Choroid plexus epithelial cell (primary cell): ENCODE results near the gene KRTAP5-1.

ENCODE experiments used
- DNase-seq: peaks from one replicate; pipeline ENCODE4 v3.0.0-alpha.2; 2010; ENCODE audit warnings: low read depth
- H3K4me3 ChIP-seq: 2 replicates; pipeline ENCODE4 v1.5.1; 2011; ENCODE audit warnings: low read depth, mild to moderate bottlenecking, control low read depth, low read length, moderate library complexity
- CTCF ChIP-seq: conservative IDR thresholded peaks from 2 replicates; pipeline ENCODE4 v1.5.1; 2011; ENCODE audit warnings: low read depth, mild to moderate bottlenecking, control low read depth, inconsistent platforms, low read length, moderate library complexity

KRTAP5-1 gene

GRCh38 chr11:1569251-1569780 lies 15.8 kb downstream of the KRTAP5-1 start:
- no peak overlapping the region for H3K4me3 ChIP-seq
- DNase-seq, result no peak
- no peak for TF ChIP-seq CTCF

DNA sequence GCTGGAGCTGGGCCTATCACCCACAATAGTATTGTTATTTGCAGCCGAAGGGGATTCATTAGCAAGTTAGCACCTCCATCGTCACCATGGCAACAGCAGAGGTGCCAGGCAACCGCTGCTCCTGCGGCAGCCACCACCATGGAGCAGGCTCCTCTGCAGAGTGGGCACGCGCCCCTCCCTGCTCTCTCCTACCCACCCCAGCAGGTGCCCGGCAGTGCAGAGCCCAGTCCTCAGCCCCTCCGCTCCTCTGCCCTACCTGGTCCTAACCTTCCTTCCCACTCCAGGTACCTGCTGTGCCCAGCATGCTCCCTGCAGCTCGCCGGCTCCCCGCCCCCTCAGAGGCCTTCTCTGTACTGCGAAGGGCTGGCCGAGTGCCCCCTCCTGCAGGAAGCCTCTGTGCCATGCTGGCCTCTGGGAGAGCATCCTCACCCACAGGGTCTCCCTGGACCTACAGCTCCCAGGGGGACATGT lies 16.6 kb downstream of the KRTAP5-1 start:
- no peak for DNase-seq
- no peak for TF ChIP-seq CTCF
- H3K4me3 ChIP-seq, result no peak overlapping the region

- TF ChIP-seq CTCF, result no peak
- DNase-seq, result no peak
These were observed 17.4 kb downstream of the KRTAP5-1 start for GRCh38 chr11:1567721-1568100.

GRCh38 chr11:1567052-1567720 lies 17.9 kb downstream of the KRTAP5-1 start:
- H3K4me3 ChIP-seq, result no peak overlapping the region
- no peak for DNase-seq

More at GRCh38 chr11:1567721-1568100, 17.4 kb downstream of the KRTAP5-1 start:
- no peak overlapping the region for H3K4me3 ChIP-seq

DNA sequence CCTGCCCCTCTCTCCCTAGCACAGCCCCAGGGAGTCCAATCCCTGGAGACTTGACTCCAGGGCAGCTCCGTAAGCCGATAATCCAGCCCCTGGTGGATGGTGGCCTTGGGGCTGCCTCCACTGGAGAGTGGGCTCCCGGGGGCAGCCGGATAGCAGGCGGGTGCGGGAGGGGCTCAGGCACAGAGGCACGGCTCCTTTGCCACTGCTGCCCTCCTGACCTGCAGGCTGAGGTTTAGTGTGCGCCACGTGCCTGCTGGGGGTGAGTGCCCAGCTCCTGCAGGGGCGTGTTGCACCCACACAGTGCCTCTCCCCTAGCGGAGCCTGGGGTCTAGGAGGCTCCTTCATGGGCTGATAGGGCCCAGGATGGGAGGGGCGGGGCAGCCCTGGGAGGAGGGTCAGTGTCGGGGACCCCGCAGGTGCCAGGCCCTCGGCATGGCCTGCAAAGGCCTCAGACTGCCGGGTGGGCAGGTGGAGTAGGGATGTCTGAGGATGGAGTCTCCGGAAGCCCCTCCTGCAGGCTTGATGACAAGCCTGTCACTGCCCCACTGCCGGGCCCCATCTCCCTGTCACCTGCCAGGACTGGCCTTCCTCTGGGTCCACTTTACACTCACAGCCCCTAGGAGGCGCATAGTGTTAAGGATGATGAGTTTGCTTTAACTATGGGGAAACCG lies 18.6 kb downstream of the KRTAP5-1 start:
- no peak overlapping the region for H3K4me3 ChIP-seq
- no peak for DNase-seq
- peak; percentile 22 for TF ChIP-seq CTCF

More at GRCh38 chr11:1567052-1567720, 17.9 kb downstream of the KRTAP5-1 start:
- TF ChIP-seq CTCF, result peak; percentile 1

GRCh38 chr11:1565904-1566247 lies 19.2 kb downstream of the KRTAP5-1 start:
- no peak overlapping the region for H3K4me3 ChIP-seq
- no peak for DNase-seq
- no peak for TF ChIP-seq CTCF
